Right lobe of liver (tissue), 6 donors: Measurements from ENCODE around the gene SYNE1. TPM values are rescaled to one million over a fixed set of nuclear protein-coding genes. Genes with fewer than 3 reads are reported as not detected.

ENCODE experiments used
- ATAC-seq, 4 donors: fragments of 200-7000 bp; cut with Tn5 transposase; one replicate each; pipeline ENCODE4 v1.9.1; 2020; ENCODE audit warnings: mild to moderate bottlenecking in 4 of 4, moderate library complexity in 4 of 4
- DNase-seq, 3 donors: peaks; one replicate each; pipeline ENCODE4 v3.0.0-alpha.2; 2020
- H3K27ac ChIP-seq, 3 donors: fragments of 200-600 bp; one replicate each; pipeline ENCODE4 v1.8.0; 2022
- H3K27me3 ChIP-seq, 2 donors: fragments of 200-600 bp; one replicate each; pipeline ENCODE4 v1.8.0; 2022
- H3K36me3 ChIP-seq, 4 donors: fragments of 200-600 bp; sonication (generic) in 1 of 4; one replicate each; pipeline versions ENCODE4 v1.5.1 to v1.8.0; 2017 to 2022; ENCODE audit warnings: control low read depth in 1 of 4
- H3K4me1 ChIP-seq, 4 donors: fragments of 200-600 bp; sonication (generic) in 1 of 4; one replicate each; pipeline versions ENCODE4 v1.5.1 to v1.8.0; 2017 to 2022; ENCODE audit warnings: control low read depth in 1 of 4
- H3K4me3 ChIP-seq, 3 donors: fragments of 200-600 bp; one replicate each; pipeline ENCODE4 v1.8.0; 2022
- H3K9me3 ChIP-seq, 4 donors: fragments of 200-600 bp; sonication (generic) in 1 of 4; one replicate each; pipeline versions ENCODE4 v1.5.1 to v1.8.0; 2017 to 2022; ENCODE audit warnings: control low read depth in 1 of 4
- POLR2A ChIP-seq: fragments of 450-650 bp; IDR thresholded peaks from one replicate; pipeline ENCODE4 v1.6.1; 2017; ENCODE audit warnings: antibody characterized with exemption, mild to moderate bottlenecking
- WGBS: methylation state at CpG from one replicate; pipeline ENCODE4 v1.1.6; 2018; ENCODE audit warnings: low coverage, low lambda C conversion rate; ENCODE audit not compliant: insufficient coverage; ENCODE audit errors: missing lambda C conversion rate; 5-methylcytosine and 5-hydroxymethylcytosine counted together
- intact Hi-C, 2 donors: fragments of 100-400 bp; cut with DNase I; formaldehyde crosslinking; loops; one replicate each; pipeline versions ENCODE4 v1.11.2 to v1.14.1; 2022
- total RNA-seq, 6 experiments: library from RNA; depleted of rRNA in 2 of 6; stranded (reverse); fragments of >200 nt in 2 of 6; fragmentation: NEBNext Ultra II Directional in 3 of 6; extraction: Animal tissue kit (Norgen Biotek cat#: 25700) in 3 of 6; gene quantifications; one replicate each; pipeline versions ENCODE4 v1.1.0 to v1.2.4, GENCODE V29; 2016 to 2023
- TF ChIP-seq, protein P1 (sequence below), 4 donors: fragments of 200-600 bp in 3 of 4; fragments of 450-650 bp in 1 of 4; IDR thresholded peaks; one replicate each; pipeline versions ENCODE4 v1.5.1 to v1.8.0; 2016 to 2022; ENCODE audit warnings: antibody characterized with exemption in 4 of 4, mild to moderate bottlenecking in 2 of 4
- donor health status: DM: no; HTN: yes; CAD: no.
- donor health status: DM: no; HTN: no; CAD: no.
- donor health status: DM: no; HTN: no; CAD: no.
- donor health status: DM: no; HTN: yes; CAD: no.
- donor health status: DM: no; HTN: yes; CAD: no.

Gene SYNE1
- total RNA-seq, 6 experiments from 2014 or later, result 22.8 to 43.2 (median 25.0) TPM

DNA sequence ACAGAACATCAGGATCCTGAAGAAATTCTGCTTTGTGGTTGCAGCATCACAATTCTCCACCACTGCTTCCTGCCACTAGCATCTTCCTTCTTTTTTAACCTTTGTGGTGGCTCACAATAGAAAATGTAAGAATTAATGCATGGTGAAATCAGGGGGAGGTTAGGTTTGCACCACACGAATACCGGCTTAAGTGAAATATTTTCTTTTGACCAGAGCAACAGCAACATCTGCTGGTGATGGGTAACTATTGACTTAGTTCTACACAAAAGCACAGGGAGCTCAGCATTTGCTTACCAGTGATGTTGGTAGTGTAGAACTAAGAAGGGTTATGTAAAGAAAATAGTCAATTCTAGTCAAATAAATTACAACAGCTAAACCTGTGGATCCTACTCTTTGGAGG, 280.5 kb downstream of the SYNE1 start:
- 17% methylated on average over 2 of the region's 2 CpGs for WGBS
- peak; percentile 82 to 85 (median 84) for ATAC-seq
- DNase-seq, result no peak

DNA sequence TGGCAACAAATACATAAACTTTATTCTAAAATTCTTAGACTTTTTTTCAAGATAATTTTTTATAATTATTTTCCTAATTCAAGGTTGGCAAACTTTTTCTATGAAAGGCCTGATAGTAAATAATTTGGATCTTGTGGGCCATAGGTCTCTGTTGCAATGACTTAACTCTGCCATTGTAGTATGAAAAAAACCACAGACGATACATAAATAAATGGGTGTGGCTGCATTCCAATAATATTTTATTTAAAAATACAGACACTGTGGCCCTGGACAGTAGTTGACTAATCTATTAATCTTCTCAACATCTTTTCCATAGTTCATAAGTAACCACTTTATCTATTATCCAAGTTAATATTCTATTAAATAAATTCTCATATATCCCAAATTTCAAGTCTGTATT, 281.1 kb downstream of the SYNE1 start:
- 69% methylated on average over 1 of the region's 1 CpG for WGBS
- Histone ChIP-seq H3K27ac (no peak overlapping the region), H3K27me3 (no peaks in the 10 kb centered on the region), H3K36me3 (no peaks in the 10 kb centered on the region), H3K9me3 (no peaks in the 10 kb centered on the region), H3K4me1 (no peaks in the 10 kb centered on the region), H3K4me3 (no peak overlapping the region)
- DNase-seq (no peak), ATAC-seq (no peak)
- intact Hi-C loops, result no loop called here
- TF ChIP-seq, protein P1, sequence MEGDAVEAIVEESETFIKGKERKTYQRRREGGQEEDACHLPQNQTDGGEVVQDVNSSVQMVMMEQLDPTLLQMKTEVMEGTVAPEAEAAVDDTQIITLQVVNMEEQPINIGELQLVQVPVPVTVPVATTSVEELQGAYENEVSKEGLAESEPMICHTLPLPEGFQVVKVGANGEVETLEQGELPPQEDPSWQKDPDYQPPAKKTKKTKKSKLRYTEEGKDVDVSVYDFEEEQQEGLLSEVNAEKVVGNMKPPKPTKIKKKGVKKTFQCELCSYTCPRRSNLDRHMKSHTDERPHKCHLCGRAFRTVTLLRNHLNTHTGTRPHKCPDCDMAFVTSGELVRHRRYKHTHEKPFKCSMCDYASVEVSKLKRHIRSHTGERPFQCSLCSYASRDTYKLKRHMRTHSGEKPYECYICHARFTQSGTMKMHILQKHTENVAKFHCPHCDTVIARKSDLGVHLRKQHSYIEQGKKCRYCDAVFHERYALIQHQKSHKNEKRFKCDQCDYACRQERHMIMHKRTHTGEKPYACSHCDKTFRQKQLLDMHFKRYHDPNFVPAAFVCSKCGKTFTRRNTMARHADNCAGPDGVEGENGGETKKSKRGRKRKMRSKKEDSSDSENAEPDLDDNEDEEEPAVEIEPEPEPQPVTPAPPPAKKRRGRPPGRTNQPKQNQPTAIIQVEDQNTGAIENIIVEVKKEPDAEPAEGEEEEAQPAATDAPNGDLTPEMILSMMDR (IDR thresholded peaks at IDR 0.05), result no peak

More for the DNA sequence above, 280.5 kb downstream of the SYNE1 start:
- Histone ChIP-seq H3K27me3 (no peaks in the 10 kb centered on the region), H3K27ac (no peak overlapping the region), H3K9me3 (no peaks in the 10 kb centered on the region), H3K4me1 (no peaks in the 10 kb centered on the region), H3K4me3 (no peak overlapping the region), H3K36me3 (no peaks in the 10 kb centered on the region)
- intact Hi-C loops, result no loop called here
- TF ChIP-seq, protein P1 (IDR thresholded peaks at IDR 0.05), result peak; percentile 33 to 58 (median 48)
- no peak for TF ChIP-seq POLR2A

GRCh38 chr6:152355166-152355565, 282.0 kb downstream of the SYNE1 start:
- no peak overlapping the region for H3K4me3 ChIP-seq
- no peak overlapping the region for H3K27ac ChIP-seq
- H3K9me3 ChIP-seq, result no peaks in the 10 kb centered on the region
- TF ChIP-seq, protein P1 (IDR thresholded peaks at IDR 0.05), result no peak
- no peak for TF ChIP-seq POLR2A
- ATAC-seq, result no peak
- no peaks in the 10 kb centered on the region for H3K4me1 ChIP-seq
- H3K27me3 ChIP-seq, result no peaks in the 10 kb centered on the region
- intact Hi-C loops, result no loop called here
- no peaks in the 10 kb centered on the region for H3K36me3 ChIP-seq
- no peak for DNase-seq

- 93% methylated on average over 6 of the region's 6 CpGs for WGBS
- Histone ChIP-seq H3K27ac (no peak overlapping the region), H3K4me3 (no peak overlapping the region), H3K36me3 (no peaks in the 10 kb centered on the region), H3K4me1 (no peaks in the 10 kb centered on the region), H3K27me3 (no peaks in the 10 kb centered on the region), H3K9me3 (no peaks in the 10 kb centered on the region)
- DNase-seq, result no peak
- intact Hi-C loops, result no loop called here
- TF ChIP-seq, protein P1 (IDR thresholded peaks at IDR 0.05), result no peak
- TF ChIP-seq POLR2A, result no peak
- ATAC-seq, result no peak
These were observed 283.7 kb downstream of the SYNE1 start for GRCh38 chr6:152353440-152353839.

DNA sequence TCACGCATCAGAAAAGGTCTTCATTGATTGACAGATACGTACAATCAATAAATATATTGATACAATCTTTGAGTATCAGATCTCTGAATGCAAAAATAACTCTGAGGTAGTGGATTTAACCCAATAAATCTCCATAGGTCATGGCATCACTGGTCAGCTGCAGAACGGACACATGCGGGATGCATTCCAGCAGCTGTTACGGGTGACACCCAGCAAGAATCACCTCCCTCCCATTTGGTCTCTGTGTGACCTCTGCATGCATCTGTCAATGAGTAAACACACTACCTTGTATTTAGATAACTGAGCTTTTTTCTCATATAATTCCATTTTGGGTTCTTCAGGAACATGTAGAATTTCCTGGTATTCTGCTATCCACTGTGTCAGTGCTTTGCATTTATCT, 285.4 kb downstream of the SYNE1 start:
- Histone ChIP-seq H3K4me1 (no peaks in the 10 kb centered on the region), H3K36me3 (no peaks in the 10 kb centered on the region), H3K27me3 (no peaks in the 10 kb centered on the region), H3K9me3 (no peaks in the 10 kb centered on the region), H3K27ac (no peak overlapping the region), H3K4me3 (no peak overlapping the region)
- no peak for ATAC-seq
- TF ChIP-seq, protein P1 (IDR thresholded peaks at IDR 0.05), result no peak
- no peak for TF ChIP-seq POLR2A
- no peak for DNase-seq
- intact Hi-C loops, result no loop called here
- 66% methylated on average over 5 of the region's 5 CpGs for WGBS
